ENCODE measurements around the gene SNX9. TPM values are rescaled to one million over a fixed set of nuclear protein-coding genes. Genes with fewer than 3 reads are reported as not detected.

Gene SNX9
- total RNA-seq, 1 donor from 2014 or later, result 36.0 TPM

DNA sequence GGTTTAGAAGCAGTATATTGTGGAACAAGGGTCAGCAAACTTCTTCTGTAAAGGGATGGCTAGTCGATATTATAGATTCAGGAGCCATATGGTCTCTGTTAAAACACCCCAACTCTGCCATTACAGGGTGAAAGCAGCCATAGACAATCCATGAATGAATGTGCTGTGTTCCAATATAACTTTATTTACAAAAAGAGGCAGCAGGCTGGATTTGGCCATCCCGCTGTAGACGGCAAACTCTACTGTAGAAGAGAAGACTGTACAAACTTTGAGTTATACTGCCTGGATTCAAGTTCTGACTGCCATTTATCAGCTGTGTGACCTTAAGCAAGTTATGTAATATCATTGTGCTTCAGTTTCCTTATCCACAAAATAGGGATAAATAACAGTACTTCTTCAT is 33.7 kb upstream of the SNX9 start:
- H3K9me3 ChIP-seq (ENCODE audit: insufficient read depth, low read depth, low read length), result no peaks in the 10 kb centered on the region
- H4K20me1 ChIP-seq (ENCODE audit: insufficient read depth, low read length), result no peaks in the 10 kb centered on the region
- no peak overlapping the region for H2AFZ ChIP-seq (ENCODE audit: low read depth, low read length)
- H3K9ac ChIP-seq (ENCODE audit: low read length), result no peak overlapping the region
- no peaks in the 10 kb centered on the region for H3K27me3 Mint-ChIP-seq (ENCODE audit: low read depth, unreplicated experiment)
- no peak for TF ChIP-seq EZH2 (IDR thresholded peaks at IDR 0.05; ENCODE audit: insufficient read depth, low read length)
- TF ChIP-seq, protein P1, sequence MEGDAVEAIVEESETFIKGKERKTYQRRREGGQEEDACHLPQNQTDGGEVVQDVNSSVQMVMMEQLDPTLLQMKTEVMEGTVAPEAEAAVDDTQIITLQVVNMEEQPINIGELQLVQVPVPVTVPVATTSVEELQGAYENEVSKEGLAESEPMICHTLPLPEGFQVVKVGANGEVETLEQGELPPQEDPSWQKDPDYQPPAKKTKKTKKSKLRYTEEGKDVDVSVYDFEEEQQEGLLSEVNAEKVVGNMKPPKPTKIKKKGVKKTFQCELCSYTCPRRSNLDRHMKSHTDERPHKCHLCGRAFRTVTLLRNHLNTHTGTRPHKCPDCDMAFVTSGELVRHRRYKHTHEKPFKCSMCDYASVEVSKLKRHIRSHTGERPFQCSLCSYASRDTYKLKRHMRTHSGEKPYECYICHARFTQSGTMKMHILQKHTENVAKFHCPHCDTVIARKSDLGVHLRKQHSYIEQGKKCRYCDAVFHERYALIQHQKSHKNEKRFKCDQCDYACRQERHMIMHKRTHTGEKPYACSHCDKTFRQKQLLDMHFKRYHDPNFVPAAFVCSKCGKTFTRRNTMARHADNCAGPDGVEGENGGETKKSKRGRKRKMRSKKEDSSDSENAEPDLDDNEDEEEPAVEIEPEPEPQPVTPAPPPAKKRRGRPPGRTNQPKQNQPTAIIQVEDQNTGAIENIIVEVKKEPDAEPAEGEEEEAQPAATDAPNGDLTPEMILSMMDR (IDR thresholded peaks at IDR 0.05; ENCODE audit: insufficient read depth, low read depth, low read length), result no peak
- H3K27ac Mint-ChIP-seq (ENCODE audit: unreplicated experiment), result no peak overlapping the region
- no peaks in the 10 kb centered on the region for H3K4me1 ChIP-seq (ENCODE audit: insufficient read depth, low read length)
- no peaks in the 10 kb centered on the region for H3K27me3 ChIP-seq (ENCODE audit: insufficient read depth, low read length)
- H3K4me1 Mint-ChIP-seq (ENCODE audit: low read depth, unreplicated experiment), result peaks cover 4% of the 10 kb centered on the region
- FAIRE-seq, result no peak
- H3K4me3 ChIP-seq (ENCODE audit: insufficient read depth, low read depth, low read length), result no peak overlapping the region
- DNase-seq (ENCODE audit: low read depth), result no peak
- H3K27ac ChIP-seq (ENCODE audit: low read depth, low read length), result no peak overlapping the region
- no peaks in the 10 kb centered on the region for H3K36me3 Mint-ChIP-seq (ENCODE audit: low read depth, unreplicated experiment)
- no peaks in the 10 kb centered on the region for H3K36me3 ChIP-seq (ENCODE audit: insufficient read depth, low read length)
- no peak overlapping the region for H3K4me3 Mint-ChIP-seq (ENCODE audit: unreplicated experiment)
- H3K79me2 ChIP-seq (ENCODE audit: insufficient read depth, low read length), result no peaks in the 10 kb centered on the region
- H3K9me3 Mint-ChIP-seq (ENCODE audit: unreplicated experiment), result peaks cover 2% of the 10 kb centered on the region
- H3K4me2 ChIP-seq (ENCODE audit: low read length), result no peak overlapping the region

DNA sequence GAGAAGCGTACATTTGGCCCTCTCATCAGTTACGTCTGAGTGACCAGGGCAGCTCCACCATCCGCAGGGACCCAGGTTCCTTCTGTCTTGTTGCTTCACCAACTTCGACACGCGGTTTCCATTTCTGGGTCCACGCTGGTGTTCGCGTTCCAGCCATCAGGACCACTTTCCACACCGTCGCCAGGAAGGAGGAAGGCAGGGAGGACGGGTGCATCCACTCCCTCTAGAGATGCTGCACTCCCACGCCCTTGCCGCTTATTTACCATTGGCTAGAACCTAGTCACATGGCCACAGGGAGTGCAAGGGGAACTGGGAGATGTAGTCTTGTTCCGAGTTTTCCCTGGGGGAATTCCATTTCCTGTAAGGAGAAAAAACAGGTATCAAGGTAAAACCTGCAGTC is 33.2 kb upstream of the SNX9 start:
- Mint-ChIP-seq H3K4me3 (ENCODE audit: unreplicated experiment) (no peak overlapping the region), H3K4me1 (ENCODE audit: low read depth, unreplicated experiment) (peaks cover 4% of the 10 kb centered on the region), H3K27ac (ENCODE audit: unreplicated experiment) (no peak overlapping the region), H3K9me3 (ENCODE audit: unreplicated experiment) (peaks cover 2% of the 10 kb centered on the region), H3K36me3 (ENCODE audit: low read depth, unreplicated experiment) (no peaks in the 10 kb centered on the region), H3K27me3 (ENCODE audit: low read depth, unreplicated experiment) (no peaks in the 10 kb centered on the region)
- Histone ChIP-seq H3K9me3 (ENCODE audit: insufficient read depth, low read depth, low read length) (no peaks in the 10 kb centered on the region), H3K27me3 (ENCODE audit: insufficient read depth, low read length) (no peaks in the 10 kb centered on the region), H3K4me3 (ENCODE audit: insufficient read depth, low read depth, low read length) (no peak overlapping the region), H3K4me2 (ENCODE audit: low read length) (no peak overlapping the region), H3K36me3 (ENCODE audit: insufficient read depth, low read length) (no peaks in the 10 kb centered on the region), H3K27ac (ENCODE audit: low read depth, low read length) (no peak overlapping the region), H3K9ac (ENCODE audit: low read length) (no peak overlapping the region), H3K79me2 (ENCODE audit: insufficient read depth, low read length) (no peaks in the 10 kb centered on the region), H2AFZ (ENCODE audit: low read depth, low read length) (no peak overlapping the region), H3K4me1 (ENCODE audit: insufficient read depth, low read length) (no peaks in the 10 kb centered on the region), H4K20me1 (ENCODE audit: insufficient read depth, low read length) (no peaks in the 10 kb centered on the region)
- FAIRE-seq (no peak), DNase-seq (ENCODE audit: low read depth) (no peak)
- TF ChIP-seq, protein P1 (IDR thresholded peaks at IDR 0.05; ENCODE audit: insufficient read depth, low read depth, low read length), result no peak
- TF ChIP-seq EZH2 (IDR thresholded peaks at IDR 0.05; ENCODE audit: insufficient read depth, low read length), result no peak

DNA sequence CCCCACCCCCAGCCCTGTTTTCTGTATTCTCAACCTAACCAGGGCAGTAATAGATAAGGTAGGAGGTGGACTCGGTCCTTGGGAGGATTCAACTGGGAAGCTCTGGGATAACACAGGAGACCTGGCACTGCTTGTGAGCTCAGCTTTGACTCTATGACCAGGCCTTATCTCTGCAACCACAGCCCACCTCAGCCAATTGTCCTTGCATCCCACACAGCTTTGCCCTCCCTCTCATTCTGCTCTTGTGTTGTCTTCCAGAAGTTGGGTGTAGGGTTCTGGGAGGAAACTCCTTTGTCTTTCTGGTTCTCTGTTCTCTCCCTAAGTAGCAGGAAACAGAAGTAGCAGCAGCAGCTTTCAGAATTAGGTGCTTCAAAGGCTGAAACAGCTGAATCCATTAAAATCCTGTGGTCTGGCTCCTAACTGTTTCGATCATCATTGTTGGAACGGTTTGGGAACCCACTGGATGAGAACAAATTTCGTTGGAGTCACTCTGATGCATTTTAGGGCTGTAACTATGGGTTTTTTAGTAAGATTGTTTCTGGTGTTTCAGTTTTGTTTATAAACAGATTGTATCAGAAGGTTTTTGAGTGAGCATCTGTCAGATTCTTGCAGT is 32.4 kb upstream of the SNX9 start:
- Histone ChIP-seq H3K27ac (ENCODE audit: low read depth, low read length) (no peak overlapping the region), H2AFZ (ENCODE audit: low read depth, low read length) (no peak overlapping the region), H3K9ac (ENCODE audit: low read length) (no peak overlapping the region), H3K4me1 (ENCODE audit: insufficient read depth, low read length) (no peaks in the 10 kb centered on the region), H3K4me2 (ENCODE audit: low read length) (no peak overlapping the region), H3K36me3 (ENCODE audit: insufficient read depth, low read length) (no peaks in the 10 kb centered on the region), H3K79me2 (ENCODE audit: insufficient read depth, low read length) (no peaks in the 10 kb centered on the region), H3K4me3 (ENCODE audit: insufficient read depth, low read depth, low read length) (no peak overlapping the region), H3K27me3 (ENCODE audit: insufficient read depth, low read length) (no peaks in the 10 kb centered on the region), H3K9me3 (ENCODE audit: insufficient read depth, low read depth, low read length) (no peaks in the 10 kb centered on the region), H4K20me1 (ENCODE audit: insufficient read depth, low read length) (no peaks in the 10 kb centered on the region)
- peaks cover 4% of the 10 kb centered on the region for H3K4me1 Mint-ChIP-seq (ENCODE audit: low read depth, unreplicated experiment)
- FAIRE-seq (no peak), DNase-seq (ENCODE audit: low read depth) (peak; percentile 35)
- H3K9me3 Mint-ChIP-seq (ENCODE audit: unreplicated experiment), result peaks cover 2% of the 10 kb centered on the region
- TF ChIP-seq, protein P1 (IDR thresholded peaks at IDR 0.05; ENCODE audit: insufficient read depth, low read depth, low read length), result no peak
- TF ChIP-seq EZH2 (IDR thresholded peaks at IDR 0.05; ENCODE audit: insufficient read depth, low read length), result no peak
- no peaks in the 10 kb centered on the region for H3K36me3 Mint-ChIP-seq (ENCODE audit: low read depth, unreplicated experiment)
- no peaks in the 10 kb centered on the region for H3K27me3 Mint-ChIP-seq (ENCODE audit: low read depth, unreplicated experiment)
- H3K4me3 Mint-ChIP-seq (ENCODE audit: unreplicated experiment), result no peak overlapping the region
- no peak overlapping the region for H3K27ac Mint-ChIP-seq (ENCODE audit: unreplicated experiment)
